Activated CD4-positive, alpha-beta T cell treated with anti-CD3 and anti-CD28 coated beads for 4 hours (primary cell): ENCODE results near the gene ZC2HC1B.
"Not testable (repeated sequence)": the region's sequence is repeated elsewhere in the genome, so short reads cannot be mapped to it uniquely, and the experiment has no call there.

ENCODE experiments used
- DNase-seq, 2 donors: peaks; one replicate each; pipeline ENCODE4 v3.0.0-alpha.2; 2020

Gene ZC2HC1B

DNA sequence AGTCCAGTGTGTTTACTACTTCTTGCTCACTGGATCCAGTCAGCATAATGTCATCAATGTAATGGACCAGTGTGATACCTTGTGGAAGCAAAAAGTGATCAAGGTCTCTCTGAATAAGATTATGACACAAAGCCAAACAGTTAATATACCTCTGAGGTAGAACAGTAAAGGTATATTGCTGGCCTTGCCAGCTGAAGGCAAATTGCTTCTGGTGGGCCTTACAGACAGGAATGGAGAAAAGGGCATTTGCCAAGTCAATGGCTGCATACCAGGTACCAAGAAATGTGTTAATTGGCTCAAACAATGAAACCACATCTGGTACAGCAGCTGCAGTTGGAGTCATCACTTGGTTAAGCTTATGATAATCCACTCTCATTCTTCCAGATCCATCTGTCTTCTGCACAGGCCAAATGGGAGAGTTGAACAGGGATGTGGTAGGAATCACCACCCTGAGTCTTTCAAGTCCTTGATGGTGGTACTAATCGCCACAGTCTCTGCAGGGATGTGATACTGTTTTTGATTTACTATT lies 7.0 kb downstream of the ZC2HC1B start:
- not testable (repeated sequence) for DNase-seq

DNA sequence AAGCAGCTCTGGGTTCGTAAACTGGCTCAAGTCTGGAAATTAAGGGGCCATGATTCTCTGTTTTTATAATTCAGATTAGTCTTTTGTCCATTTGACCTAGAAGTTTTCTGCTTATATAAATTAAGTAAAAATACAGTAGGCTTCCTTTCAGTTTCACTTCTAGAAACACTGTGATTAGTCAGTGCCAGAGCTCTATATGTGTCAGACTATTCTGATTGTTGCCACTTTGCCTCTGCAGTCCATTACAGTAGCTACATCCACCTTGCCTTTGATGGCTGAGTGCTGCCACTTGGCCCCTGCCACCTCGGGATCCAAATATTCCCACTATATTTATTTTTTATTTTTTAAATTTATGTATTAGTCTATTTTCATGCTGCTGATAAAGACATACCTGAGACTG lies 7.9 kb downstream of the ZC2HC1B start:
- DNase-seq = no peak

DNA sequence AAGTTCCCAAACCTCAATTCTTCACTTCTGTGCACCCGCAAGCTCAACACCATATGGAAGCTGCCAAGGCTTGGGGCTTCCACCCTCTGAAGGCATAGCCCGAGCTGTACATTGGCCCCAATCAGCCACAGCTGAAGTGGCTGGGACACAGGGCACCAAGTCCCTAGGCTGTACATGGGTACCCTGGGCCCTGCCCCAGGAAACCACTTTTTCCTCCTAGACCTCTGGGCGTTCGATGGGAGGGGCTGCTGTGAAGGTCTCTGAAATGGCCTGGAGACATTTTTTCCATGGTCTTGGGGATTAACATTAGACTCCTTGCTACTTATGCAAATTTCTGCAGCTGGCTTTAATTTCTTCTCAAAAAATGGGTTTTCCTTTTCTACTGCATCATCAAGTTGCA lies 9.3 kb downstream of the ZC2HC1B start:
- not testable (repeated sequence) for DNase-seq

DNA sequence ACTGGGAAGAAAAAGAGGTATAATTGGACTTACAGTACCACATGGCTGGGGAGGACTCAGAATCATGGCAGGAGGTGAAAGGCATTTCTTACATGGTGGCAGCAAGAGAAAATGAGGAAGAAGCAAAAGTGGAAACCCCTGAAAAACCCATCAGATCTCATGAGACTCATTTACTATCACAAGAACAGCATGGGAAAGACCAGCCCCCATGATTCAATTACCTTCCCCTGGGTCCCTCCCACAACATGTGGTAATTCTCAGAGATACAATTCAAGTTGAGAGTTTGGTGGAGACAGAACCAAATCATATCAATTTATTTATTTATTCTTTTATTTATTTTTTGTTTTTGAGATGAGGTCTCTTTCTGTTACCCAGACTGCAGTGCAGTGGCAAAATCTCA lies 10.2 kb downstream of the ZC2HC1B start:
- DNase-seq = not testable (repeated sequence)

DNA sequence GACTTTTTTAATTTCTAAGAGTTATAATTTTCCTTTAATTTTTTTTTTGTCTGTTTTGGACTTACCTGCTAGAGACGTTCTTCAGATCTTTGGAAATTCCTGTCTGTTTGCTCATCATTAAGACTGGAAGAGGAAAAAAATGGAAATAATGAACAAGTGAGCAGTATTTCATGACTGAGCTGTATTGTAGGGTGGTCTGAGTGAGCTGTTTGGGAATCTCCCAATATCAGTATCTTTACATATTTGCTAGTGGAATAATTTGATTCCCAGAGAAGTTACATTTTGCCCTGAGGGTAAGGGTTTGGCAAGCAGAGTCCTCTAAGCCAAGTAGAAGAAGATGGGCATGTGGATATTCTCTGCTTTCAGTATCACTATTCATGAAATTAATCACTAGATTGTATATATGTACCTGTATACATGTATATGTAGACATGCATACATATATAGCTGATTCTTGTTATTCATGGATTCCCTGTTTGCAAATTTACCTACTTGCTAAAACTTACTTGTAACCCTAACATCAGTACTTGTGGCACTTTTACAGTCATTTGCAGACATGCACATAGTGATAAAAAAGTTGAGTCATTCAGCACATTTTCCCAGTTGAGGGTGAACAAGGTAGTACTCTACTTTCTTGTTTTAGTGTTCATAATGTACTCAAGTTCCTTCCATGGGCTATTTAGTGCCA lies 13.5 kb downstream of the ZC2HC1B start:
- no peak for DNase-seq

DNA sequence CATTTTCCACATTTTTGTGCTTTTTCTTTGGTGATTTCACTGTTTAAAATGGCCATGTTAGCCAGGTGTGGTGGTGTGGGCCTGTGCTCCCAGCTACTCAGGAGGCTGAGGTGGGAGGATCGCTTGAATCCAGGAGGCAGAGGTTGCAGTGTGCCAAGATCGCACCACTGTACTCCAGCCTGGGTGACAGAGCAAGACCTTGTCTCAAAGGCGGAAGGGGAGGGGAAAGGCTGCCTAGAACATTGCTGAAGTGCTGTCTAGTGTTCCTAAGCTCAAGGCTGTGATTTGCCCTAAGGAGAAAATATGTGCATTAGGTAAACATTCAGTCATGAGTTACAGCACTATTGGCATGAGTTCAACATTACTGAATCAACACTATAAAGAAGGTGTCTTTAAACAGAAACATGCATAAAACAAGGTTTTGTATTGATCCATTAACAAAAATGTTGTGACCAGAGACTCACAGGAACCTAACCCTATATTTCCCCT lies 14.0 kb downstream of the ZC2HC1B start:
- DNase-seq = no peak

DNA sequence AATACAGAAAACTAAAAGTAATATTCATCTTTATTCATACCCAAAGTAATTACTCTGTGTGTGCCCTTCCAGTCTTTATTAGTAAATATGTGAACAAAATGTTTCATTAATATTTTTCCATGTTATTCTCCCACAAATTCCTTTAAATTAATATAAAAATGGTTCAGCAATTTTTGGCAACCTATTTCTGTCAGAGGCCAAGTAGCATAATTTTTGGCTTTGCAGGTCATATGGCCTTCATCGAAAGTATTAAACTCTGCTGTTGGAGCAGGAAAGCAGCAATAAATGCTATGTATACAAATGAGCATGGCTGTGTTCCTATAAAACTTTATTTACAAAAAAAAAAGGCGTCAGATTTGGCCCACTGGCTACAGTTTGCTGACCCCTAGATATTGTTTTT lies 16.1 kb downstream of the ZC2HC1B start:
- DNase-seq = no peak

DNA sequence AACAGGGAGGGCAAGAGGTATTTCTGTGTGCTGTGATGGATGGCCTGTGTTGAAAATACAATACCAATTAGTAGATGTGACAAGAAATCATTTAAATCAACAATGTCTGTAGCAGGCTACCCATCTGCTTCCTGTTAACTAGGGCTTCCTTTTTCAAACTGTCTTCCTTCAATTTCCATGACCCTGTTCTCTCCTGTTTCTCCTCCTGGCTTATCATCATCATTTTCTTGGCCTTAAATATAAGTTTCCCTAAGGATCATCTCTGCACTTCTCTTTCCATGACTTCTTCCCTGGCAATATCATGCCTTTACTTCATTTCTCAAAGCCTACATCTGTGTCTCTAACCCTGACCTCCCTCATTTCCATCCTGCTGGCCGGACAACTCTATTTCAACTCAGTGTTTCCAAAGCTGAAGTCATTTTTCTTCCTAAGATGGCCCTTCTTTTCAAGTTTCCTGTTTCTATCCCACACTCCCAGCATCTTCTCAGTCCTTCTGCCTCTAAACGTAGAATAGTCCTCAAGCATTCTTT lies 18.2 kb downstream of the ZC2HC1B start:
- DNase-seq = no peak

DNA sequence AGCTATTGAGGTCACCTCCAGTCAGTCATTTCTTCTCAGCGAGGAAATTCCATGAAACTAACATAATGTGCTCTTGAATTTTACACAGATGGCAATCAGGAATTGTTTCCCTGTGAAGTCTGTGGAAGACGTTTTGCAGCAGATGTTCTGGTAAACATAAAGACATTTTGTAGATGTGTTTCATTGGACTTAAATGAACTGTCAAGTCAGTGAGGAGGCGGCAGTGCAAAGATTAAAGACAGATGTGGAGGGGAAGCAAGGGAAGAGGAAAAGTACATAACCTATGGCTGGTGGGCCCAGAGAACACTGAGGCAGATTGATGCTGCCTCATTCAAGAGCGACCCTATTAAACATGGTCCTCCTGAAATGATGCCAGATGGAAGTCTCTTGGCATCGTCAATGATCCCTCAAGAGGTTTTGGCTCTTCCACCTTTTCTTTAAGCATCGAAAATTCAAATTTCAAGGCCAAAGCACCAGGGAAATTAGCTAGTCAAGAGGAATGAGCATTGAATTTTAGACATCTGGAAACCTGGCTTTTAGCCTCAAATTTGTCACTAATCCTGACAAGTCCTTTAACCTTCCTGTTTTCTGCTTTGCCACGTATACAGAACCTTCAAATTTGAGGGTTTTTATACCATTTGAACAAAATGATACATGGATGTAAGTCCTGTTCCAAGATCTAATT lies 20.1 kb downstream of the ZC2HC1B start:
- DNase-seq = no peak

DNA sequence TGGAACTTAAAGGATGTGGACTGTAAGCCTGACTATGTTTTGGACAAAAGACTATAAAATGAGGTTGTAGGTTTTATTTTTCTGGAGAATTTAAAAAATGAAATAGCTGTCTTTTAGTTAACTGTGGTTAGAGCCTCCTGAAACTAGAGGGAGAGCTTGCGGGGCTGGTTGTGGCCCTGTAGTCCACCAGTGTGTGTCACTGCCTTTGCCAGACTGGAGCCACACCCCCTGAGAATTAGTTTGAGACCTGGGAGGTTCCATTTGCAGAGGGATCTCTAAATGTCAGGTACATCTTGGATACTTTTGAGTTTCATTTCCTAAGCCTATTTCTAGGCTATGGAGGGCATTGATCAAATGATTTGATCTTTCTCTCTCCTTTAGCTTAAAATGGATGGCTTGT lies 20.8 kb downstream of the ZC2HC1B start:
- no peak for DNase-seq

DNA sequence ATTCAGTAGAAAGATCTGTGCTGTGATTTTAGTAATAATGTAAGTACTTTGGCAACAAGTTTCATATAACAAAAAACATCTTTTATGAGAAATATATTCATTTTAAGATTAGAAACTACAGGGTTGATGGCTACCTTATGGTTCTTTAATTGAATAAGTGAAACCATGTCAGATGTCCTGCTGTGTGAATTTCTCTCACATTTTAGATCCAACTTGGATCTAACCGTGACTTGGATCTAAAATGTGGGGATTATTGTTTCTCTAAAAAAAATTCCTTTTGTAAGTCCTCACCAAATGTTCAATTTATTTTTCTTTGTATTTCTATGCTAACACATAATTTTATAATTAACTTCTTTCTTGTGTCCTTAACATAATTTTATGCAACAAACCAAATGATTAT lies 30.4 kb downstream of the ZC2HC1B start:
- DNase-seq = no peak

DNA sequence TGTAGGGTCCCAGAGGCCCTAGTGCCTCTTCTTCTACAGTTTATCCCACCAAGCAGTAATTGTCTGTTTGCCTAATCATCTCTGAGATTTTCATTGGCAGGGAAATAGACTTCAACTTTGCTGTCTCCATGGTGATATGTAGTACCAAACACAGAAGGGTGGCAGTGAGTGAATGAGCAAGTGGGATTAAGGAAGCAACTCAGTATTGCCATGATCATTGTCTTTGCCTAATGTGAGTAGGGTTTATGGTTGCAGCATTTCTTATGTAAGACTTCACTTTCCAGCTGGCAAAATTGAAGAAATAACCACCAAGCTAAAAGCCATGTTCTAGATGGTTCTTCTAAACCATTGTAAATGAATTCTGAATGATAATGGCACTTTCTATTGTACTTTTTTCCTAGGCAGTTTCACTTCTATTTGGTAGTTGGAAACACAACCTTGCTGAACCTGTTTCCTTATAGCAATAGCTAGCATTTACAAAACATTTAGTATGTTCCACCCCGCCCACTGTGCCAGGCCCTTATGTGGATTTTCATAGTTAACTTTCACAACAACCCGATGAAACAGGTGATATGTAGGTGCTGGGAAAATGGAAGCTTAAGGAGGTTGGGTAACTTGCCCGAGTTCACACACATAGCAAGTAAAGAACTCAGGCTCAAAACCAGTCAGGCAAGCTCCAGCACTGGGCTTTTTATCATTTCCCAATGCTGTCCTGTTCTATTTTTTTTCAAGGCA lies 32.0 kb downstream of the ZC2HC1B start:
- no peak for DNase-seq

DNA sequence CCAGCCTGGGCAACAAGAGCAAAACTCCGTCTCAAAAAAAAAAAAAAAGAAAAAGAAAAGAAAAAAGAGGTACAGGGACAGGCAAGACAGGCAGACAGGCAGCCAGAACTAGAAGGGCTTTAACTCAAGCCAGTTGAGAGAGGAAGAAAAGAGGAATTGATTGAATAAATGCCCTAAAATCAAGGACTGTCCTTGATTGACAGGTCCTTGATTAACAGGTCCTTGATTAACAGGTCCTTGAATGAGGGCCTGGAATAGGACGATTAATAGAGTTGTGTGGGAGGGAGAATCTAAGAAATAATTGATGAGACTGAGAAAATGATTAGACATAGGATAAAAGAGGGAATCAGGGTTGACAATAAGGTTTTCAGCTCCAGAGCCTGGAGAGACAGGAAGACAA lies 36.1 kb downstream of the ZC2HC1B start:
- no peak for DNase-seq

DNA sequence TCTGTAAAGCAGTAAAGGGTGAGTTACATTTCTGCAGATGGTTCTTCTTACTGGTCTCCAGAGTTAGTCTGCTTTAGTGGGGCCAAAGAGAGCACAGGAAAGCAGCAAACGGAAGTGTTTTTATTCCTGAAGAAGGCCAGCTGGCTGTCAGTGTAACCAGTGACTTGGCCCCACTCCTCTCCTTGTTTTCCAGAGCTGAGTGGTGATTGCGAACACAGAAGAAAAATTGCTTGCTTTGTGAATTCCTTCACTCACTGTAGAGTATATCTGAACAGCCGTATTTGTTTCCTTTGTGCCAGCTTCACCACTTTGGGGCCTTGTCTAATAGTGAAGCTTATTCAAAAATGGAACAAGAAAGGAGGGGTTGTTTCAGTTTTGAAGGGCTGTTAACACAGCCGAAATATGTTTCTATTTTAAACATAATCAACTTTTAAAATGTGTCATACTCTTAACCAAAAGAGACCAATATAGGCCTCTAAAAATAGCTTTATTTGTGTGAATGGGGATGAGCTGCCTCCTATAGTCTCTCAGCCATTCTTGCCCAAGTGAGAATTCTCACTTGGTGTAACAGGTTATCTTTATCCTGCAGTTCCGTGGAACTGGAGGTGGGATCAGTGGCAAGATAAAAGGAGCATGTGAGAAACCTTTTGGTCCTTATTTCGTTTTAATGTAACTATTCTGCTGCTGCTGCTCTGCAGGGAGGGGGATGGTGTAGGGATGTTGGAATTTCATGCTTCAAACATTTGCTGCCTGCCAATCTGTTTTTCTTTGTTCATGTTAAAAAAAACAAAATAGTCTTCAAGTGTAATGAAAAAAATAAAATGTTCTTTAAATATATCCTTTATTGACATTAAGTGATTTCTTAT lies 37.8 kb downstream of the ZC2HC1B start:
- DNase-seq = no peak

DNA sequence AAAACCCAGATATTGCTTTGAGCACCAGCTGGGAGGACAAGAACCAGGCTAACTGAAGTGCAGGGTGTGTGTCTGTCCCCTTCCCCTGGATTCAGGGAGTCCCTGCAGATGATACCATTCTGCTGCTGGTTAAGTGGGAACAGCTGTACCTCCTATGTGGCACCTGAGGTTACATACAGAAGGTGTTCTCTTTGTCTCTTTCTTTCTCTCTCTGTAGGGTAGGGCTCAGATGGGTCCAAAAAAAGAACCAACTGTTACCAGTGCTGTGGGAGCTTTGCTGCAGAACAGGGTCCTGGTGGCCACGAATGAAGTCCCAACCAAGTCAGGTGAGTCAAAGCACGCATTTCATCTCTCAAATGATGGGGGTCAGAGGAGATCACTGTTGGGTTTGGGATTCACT lies 38.6 kb downstream of the ZC2HC1B start:
- DNase-seq = no peak

DNA sequence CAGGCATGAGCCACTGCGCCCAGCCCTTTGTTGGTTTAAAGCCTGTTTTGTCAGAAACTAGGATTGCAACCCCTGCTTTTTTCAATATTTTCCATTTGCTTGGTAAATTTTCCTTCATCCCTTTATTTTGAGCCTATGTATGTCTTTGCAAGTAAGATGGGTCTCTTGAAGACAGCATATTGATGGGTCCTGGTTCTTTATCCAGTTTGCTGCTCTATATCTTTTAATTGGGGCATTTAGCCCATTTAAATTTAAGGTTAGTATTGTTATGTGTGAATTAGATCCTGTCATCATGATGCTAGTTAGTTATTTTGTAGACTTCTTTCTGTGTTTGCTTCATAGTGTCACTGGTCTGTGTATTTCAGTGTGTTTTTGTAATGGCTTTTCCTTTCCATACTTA lies 46.8 kb downstream of the ZC2HC1B start:
- DNase-seq = no peak

DNA sequence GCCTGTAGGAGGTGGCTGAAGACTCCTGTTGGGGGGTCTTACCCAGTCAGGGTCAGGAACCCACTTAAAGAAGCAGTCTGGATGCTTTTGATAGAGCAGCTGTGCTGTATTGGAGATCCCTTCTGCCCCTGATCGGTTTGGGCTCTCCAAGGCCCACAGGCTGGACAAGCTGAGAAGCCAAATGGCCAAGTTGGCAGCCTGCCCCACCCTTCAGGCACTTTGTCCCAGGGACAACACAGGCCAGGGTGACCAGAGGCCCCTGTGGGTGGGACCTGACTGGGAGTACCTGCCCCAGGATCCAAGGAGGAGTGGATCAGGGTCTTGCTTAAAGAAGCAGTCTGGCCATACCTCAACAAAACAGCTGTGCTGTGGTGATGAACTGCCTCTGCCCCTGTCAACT lies 48.4 kb downstream of the ZC2HC1B start:
- DNase-seq = no peak

DNA sequence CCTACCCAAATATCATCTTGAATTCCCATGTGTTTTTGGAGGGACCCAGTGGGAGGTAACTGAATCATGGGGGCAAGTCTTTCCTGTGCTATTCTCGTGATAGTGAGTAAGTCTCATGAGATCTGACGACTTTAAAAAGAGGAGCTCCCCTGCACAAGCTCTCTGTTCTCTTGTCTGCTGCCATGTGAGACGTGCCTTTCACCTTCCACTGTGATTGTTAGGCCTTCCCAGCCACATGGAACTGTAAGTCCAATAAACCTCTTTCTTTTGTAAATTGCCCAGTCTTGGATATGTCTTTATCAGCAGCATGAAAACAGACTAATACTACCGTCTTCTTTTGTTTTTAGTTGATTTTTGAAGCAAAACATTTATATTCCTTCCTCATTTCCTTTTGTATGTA lies 52.8 kb downstream of the ZC2HC1B start:
- DNase-seq = not testable (repeated sequence)

DNA sequence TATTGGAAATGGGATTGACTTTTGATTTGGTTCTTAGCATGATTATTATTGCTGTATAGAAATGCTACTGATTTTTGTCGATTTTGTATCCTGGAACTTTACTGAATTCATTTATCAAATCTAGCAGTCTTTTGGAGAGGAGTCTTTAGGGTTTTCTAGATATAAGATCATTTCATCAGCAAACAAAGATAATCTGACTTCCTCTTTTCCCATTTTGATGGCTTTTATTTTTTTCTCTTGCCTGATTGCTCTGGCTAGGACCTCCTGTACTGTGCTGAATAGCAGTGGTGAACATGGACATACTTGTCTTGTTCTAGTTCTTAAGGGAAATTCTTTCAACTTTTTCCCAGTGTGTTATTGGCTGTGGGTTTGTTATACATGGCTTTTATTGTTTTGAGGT lies 64.6 kb downstream of the ZC2HC1B start:
- no peak for DNase-seq

DNA sequence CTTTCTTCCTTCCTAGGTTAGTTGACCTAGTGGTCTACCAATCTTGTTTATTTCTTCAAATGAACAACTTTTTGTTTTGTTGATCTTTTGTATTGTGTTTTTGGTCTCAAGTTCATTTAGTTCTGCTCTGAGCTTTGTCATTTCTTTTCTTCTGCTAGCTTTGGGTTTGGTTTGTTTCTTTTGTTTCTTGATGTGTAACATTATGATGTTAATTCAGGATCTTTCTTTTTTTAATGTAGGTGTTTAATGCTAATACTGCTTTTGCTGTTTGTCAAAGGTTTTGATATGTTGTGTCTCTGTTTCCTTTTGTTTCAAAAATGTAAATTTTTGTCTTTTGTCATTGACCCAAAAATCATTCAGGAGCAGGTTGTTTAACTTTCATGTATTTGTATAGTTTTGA lies 65.7 kb downstream of the ZC2HC1B start:
- no peak for DNase-seq

DNA sequence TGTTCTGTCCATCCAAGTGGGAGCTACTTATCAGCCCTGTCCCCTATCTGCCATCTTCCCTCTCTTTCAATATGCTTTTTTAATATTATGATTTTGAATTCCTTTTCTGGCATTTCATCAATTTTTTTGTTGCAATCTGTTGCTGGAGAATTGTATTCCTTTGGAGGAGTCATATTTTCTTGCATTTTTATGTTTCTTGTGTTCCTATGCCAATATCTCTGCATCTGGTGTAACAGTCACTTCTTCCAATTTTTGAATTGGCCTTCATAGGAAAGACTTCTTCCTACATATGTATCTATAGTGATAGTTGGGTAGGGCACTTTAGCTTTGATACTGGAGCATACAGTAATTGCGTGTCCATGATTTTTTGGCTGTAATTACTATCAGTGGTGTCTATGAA lies 70.1 kb downstream of the ZC2HC1B start:
- no peak for DNase-seq

DNA sequence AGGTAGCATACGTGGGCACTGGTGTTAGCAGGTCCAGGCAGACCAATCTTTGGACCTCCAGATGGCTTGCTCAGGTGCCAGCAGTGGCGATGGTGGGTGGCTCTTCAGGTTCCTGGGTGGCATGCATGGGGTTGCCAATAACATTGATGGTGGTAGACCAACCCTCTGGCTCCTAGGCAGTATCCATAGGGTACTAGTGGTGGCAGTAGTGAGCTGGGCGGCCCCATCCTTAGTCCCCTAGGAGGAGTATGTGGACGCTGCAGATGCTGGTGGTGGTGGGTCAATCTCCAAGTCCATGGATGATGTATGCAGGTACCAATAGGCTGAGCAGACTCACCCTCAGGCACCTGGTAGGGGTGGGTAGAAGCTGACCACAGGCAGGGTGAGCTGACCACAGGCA lies 70.6 kb downstream of the ZC2HC1B start:
- DNase-seq = no peak

DNA sequence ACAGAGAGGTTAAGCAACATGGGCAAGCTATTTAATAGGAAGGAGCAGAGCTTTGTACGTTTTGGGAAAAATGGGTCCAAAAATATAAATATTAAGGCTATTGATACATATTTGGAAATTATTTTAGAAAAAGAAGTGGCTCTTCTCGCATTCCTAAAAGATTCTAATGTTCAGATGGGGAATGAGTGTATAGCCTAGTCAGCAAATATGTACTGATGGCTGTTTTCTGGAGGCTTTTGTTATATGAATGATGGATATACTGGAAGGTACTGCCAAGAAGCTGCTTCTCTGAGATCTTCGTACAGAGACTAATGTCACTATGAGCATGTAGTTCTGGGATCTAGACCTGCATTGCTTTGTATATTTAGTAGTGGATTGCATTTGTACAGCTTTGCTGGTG lies 72.1 kb downstream of the ZC2HC1B start:
- no peak for DNase-seq
